HEK293T (cell line): ENCODE data around the gene MCRS1.

Source experiments
- ARNT ChIP-seq: fragments of 450-650 bp; IDR thresholded peaks from 2 replicates; pipeline ENCODE4 v1.6.1; 2017; ENCODE audit warnings: mild to moderate bottlenecking
- BHLHE40 ChIP-seq: fragments of 450-650 bp; IDR thresholded peaks from 2 replicates; pipeline ENCODE4 v1.6.1; 2016; ENCODE audit warnings: mild to moderate bottlenecking, moderate library complexity, borderline replicate concordance
- ELF4 ChIP-seq: fragments of 450-650 bp; IDR thresholded peaks from 2 replicates; pipeline ENCODE4 v1.6.1; 2017; ENCODE audit warnings: antibody characterized with exemption
- FOXA1 ChIP-seq: fragments of 450-650 bp; IDR thresholded peaks from 2 replicates; pipeline ENCODE4 v1.6.1; 2016; ENCODE audit warnings: mild to moderate bottlenecking
- FOXM1 ChIP-seq: fragments of 450-650 bp; IDR thresholded peaks from 2 replicates; pipeline ENCODE4 v1.6.1; 2017; ENCODE audit warnings: mild to moderate bottlenecking, borderline replicate concordance
- NFRKB ChIP-seq: fragments of 450-650 bp; IDR thresholded peaks from 2 replicates; pipeline ENCODE4 v1.6.1; 2016; ENCODE audit warnings: mild to moderate bottlenecking, moderate library complexity
- PKNOX1 ChIP-seq: fragments of 450-650 bp; IDR thresholded peaks from 2 replicates; pipeline ENCODE4 v1.6.1; 2016
- SP1 ChIP-seq: fragments of 450-650 bp; IDR thresholded peaks from 2 replicates; pipeline ENCODE4 v1.6.1; 2017
- TARDBP ChIP-seq: fragments of 450-650 bp; IDR thresholded peaks from 2 replicates; pipeline ENCODE4 v1.6.1; 2016

GRCh38 chr12:49537752-49538509 lies 30.0 kb downstream of the MCRS1 start:
- no peak for TF ChIP-seq FOXM1
- no peak for TF ChIP-seq SP1
- no peak for TF ChIP-seq TARDBP
- TF ChIP-seq ELF4 = no peak
- no peak for TF ChIP-seq BHLHE40
- no peak for TF ChIP-seq FOXA1
- TF ChIP-seq ARNT = no peak
- no peak for TF ChIP-seq NFRKB
- TF ChIP-seq PKNOX1 = no peak
